HG02885 (cell line): ENCODE results near the gene PWWP2A.
"Not testable (repeated sequence)": the region's sequence is repeated elsewhere in the genome, so short reads cannot be mapped to it uniquely, and the experiment has no call there.

Experiments
- ATAC-seq: cut with Tn5 transposase; IDR thresholded peaks from one replicate; pipeline ENCODE4 v1.9.1; 2021; ENCODE audit warnings: mild to moderate bottlenecking; ENCODE audit not compliant: unreplicated experiment, poor library complexity

PWWP2A gene, protein sequence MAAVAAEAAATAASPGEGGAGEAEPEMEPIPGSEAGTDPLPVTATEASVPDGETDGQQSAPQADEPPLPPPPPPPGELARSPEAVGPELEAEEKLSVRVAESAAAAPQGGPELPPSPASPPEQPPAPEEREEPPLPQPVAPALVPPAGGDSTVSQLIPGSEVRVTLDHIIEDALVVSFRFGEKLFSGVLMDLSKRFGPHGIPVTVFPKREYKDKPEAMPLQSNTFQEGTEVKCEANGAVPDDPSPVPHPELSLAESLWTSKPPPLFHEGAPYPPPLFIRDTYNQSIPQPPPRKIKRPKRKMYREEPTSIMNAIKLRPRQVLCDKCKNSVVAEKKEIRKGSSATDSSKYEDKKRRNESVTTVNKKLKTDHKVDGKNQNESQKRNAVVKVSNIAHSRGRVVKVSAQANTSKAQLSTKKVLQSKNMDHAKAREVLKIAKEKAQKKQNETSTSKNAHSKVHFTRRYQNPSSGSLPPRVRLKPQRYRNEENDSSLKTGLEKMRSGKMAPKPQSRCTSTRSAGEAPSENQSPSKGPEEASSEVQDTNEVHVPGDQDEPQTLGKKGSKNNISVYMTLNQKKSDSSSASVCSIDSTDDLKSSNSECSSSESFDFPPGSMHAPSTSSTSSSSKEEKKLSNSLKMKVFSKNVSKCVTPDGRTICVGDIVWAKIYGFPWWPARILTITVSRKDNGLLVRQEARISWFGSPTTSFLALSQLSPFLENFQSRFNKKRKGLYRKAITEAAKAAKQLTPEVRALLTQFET

DNA sequence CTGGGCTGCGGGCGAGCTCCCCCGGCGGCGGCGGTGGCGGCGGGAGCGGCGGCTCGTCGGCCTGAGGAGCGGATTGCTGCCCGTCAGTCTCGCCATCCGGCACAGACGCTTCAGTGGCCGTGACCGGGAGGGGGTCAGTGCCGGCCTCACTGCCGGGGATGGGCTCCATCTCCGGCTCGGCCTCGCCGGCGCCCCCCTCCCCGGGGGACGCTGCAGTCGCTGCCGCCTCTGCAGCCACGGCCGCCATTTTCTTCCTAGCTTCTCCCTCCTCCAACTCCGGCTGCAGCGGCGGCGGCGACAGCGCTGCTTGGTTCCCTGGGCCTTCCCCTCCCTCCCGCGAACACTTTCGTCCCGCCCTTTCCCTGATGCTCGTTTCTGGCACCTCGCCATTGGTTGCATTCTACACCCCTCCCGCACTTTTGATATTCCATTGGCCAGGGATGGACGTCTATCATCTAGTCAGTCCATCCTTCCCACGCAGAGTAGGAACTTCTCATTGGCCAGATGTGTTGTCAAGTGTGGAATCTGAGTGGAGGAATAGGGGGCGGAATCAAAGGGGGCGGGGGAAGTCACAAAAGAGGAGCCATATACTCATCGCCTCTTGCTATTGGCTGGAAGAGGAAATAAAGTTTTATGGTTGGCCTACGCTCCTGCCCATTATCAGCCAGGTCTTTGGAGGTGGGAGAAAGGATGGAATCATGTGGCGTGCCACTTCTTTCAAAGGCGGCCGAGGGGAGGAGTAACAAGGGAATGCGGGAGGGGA, at the start of gene PWWP2A:
TSS of gene PWWP2A (minus strand) at position 309 of the 763 bp plus-strand sequence. CDS start at position 247, 62 bp downstream.
- ATAC-seq = peak; percentile 88

DNA sequence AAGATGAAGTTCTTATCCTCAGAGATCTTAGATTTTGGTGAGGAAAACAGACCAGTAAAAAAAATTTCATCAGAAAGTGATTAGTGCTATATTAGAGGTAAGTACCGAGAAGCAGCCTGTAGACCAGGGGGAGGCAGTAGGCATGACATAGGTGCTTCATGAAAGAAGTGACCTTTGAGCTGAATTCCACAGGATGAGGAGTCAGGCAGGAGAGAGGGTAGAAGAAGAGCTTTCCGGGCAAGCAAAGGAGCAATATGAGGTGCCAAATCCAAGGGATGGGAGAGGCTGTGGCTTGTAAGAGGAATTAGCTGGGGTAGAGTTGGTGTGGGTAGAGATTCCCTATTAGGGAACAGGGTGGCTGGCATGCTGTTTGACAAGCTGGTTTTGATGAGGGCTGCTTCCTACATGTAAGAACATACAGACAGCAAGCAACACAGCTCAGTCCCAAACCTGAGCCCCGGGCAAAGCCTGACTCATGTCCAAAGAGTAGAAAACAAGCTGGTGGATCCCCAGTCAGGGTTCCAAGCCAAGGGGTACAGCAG, 48.4 kb upstream of the PWWP2A start:
- no peak for ATAC-seq

DNA sequence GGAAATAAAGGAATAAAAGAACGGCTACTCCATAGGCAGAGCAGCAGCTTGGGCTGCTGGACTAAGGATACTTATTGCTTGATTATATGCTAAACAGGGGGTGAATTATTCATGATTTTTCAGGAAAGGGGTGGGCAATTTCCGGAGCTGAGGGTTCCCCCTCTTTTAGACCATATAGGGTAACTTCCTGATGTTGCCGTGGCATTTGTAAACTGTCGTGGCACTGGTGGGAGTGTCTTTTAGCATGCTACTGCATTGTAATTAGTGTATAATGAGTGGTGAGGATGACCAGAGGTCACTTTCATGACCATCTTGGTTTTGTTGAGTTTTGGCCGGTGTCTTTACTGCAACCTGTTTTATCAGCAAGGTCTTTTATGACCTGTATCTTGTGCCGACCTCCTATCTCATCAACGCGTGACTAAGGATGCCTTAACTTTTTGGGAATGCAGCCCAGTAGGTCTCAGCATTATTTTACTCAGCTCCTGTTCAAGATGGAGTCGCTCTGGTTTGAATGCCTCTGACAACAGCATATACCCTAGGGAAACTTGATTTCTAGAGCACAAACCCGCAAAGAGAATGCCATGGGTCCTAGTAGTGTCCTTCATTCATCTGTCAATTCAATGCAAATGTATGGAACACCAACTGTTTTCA, 47.8 kb upstream of the PWWP2A start:
- ATAC-seq = no peak

DNA sequence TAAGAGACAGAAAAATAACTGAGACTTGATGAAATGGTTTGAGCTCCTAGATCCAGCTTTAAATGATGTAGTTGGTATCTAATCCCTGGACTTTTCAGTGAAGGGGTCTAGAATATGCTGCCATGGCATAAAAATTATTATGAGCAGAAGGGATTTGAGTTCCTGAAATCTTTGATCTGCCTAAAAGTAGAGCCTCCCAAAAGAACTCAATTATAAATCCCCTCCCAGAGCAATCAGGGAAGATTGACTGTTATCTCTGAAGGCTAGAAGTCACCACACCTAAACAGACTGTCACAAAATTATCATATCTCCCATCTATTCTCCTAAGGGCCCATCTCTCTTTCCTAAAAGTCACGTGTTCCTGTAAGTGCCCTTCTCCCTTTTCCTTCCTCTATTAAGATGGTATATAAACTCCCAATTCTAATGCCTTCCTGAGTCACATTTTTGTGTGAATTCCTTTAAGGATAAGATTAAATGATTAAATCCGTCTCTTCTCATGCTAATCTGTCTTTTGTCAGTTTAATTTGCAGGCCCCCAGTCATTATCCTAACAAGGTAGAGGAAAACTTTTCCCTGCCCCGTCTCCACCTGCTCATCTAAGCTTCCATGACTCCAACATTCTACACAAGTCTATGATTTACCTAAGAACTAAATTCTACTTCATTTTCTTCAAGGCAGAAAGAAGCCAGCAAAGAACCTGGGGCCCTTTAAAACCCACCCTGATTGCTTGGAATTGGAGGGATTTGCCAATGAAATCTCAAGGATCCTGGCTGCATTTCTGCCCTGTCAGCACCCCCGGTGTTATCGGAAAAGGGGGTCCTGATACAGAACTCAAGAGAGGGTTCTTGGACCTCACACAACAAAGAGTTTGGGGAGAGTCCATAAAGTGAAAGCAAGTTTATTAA, 47.1 kb upstream of the PWWP2A start:
- ATAC-seq = no peak

DNA sequence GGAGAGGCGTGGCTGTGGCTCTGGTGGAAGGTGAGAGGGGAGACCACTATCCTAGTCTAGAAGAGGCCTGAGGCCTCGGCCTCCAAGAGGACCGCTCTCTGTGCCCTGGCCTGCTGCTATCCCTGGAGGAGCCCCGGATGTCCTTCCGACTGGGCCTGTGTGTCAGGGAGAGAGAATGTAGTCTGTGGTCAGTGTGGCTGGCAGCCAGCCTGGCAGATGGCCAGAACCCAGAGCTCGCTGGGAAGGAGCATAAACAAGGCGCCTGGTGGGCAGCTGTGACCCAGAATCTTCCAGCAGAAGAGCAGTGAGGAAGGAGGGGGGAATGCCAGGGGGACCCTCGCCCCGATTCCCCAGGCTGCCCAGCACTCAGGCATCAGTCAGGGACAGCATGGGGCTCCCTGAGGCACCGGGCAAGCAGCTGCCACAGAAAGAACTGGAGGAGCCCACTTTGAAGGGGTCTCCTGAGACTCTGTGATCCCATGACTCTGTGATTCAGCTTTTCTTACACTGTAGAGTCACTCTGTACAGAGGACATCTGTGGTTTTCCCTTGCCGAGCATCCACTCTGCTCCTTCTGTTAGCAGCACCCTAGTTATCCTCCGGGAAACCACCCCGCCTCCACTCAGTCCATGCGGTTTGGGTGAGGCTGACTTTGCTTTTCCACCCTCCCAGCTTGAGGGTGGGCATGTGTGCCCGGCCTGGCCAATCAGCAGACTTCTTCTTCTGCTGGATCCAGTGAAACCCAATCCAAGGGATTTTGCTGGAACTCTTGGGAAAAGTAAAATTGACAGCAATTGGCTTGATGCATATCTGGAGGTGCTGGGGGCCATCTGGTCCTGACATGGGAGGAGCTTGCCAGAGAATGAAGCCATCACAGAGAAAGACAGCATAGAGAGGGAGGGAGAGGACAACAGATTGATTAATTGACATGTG, 46.2 kb upstream of the PWWP2A start:
- ATAC-seq = no peak

DNA sequence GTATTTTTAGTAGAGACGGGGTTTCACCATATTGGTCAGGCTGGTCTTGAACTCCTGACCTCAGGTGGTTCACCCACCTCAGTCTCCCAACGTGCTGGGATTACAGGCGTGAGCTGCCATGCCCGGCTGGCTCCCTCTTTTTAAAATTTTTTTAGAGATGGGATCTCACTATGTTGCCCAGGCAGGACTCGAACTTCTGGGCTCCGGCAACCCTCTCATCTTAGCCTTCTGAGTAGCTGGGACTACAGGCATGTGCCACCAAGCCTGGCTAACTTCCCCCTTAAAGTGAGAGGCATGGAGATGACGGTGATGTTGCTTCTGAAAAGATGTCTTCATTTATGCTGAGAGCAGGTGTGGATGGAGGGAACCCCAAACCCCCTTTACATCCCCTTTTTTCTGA, 43.7 kb upstream of the PWWP2A start:
- no peak for ATAC-seq

DNA sequence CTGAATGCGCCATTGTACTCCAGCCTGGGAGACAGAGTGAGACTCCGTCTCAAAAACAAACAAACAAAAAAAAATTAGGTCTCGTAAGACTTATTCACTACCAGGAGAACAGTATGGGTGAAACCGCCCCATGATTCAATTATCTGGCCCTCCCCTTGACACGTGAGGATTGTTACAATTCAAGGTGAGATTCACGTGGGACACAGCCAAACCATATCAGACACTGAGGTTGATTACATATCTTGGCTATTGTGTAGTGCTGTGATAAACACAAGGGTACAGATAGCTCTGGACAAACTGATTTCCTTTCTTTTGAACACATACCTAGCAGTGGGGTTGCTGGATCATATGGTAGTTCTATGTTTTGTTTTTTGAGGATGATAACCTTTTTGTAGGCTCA, 42.4 kb upstream of the PWWP2A start:
- ATAC-seq = no peak

DNA sequence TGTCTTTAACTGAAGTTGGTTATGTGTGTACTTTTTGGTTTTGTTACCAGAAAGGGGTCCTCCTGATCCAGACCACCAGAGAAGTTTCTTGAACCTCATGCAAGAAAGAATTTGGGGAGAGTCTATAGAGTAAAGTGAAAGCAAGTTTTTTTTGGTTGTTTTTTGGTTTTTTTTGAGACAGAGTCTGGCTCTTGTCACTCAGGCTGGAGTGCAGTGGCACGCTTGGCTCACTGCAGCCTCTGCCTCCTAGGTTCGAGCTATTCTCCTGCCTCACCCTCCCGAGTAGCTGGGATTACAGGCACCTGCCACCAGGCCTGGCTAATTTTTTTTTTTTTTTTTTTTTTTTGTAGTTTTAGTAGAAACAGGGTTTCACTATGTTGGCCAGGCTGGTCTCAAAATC, 41.6 kb upstream of the PWWP2A start:
- not testable (repeated sequence) for ATAC-seq

DNA sequence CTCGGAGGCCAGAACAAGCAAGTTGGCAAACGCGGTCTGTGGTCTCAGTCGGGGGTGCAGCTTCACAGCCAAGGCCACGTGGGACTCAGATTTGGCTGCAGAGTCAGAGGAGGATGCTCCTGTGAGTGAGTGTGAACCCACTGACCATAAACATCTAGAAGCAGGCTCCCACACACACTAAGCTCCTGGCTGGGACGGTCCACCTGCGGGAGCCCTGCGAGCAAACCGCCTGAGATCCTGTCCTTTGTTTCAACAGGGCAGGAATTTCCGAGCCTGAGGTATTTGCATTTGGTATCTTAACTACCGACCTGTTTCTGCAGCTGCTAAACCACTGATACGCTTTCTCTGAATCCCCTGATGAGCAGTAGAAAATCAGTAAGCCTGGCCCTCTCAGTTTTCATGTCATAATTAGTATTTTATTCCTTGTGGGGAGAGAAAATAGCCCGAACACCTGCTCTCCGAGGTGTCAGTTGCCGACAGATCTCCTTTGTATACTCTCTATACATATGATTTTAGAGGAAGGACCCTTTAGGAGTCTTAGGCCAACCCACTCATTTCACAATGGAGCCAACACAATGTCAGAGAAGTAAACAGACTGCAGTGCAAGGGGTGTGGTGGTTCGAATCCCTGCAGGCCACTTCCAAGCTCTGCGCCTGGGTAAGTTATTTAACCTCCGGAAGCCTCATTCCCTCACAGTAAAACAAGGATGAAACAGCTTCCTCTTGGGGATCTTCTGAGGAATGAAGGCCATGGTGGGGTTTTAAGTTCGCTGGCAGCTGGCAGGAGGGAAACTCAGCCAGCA, 40.9 kb upstream of the PWWP2A start:
- peak; percentile 78 for ATAC-seq

DNA sequence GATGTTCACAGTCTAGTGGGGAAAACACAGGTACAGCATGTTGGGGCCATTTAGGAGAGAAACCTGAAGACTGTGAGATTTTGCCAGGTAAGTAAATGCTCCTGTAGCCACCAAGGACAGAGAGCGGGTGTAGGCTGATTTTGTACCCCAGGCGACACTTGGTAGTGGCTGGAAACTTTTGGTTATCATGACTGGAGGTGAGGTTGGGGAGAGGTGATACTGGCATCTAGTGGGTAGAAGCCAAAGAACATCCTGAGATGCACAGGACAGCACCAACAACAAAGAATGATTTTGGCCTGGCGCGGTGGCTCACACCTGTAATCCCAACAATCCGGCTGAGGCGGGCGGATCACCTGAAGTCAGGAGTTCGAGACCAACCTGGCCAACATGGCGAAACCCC, 38.8 kb upstream of the PWWP2A start:
- no peak for ATAC-seq

DNA sequence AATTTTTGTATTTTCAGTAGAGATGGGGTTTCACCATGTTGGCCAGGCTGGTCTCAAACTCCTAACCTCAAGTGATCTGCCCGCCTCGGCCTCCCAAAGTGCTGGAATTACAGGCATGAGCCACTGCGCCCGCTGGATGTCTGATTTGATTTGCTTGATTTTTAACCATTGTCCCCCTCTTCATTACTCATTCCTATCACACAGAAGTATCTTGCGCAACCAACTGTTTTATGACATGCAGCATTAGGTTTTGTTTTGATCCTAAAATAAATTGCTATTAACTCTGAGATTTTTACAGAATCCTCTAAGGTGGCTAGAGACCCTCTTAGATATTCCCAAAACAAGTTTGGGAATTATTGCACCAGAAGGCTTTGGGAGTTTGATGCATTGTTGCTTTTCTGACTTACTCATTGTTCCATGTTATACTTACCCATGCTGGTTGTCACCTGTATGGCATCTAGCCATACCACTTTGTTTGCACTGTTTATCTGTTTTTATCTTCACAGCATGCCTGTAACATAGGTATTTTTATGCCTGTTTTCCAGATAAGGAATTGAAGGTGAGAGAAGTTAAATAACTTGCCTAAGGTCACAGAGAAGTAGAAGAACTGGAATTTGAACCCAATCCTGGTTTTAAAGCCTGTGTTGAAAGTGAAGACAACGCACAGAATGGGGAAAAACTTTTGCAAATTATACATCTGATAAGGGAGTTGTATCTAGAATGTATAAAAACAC, 35.9 kb upstream of the PWWP2A start:
- ATAC-seq = no peak

DNA sequence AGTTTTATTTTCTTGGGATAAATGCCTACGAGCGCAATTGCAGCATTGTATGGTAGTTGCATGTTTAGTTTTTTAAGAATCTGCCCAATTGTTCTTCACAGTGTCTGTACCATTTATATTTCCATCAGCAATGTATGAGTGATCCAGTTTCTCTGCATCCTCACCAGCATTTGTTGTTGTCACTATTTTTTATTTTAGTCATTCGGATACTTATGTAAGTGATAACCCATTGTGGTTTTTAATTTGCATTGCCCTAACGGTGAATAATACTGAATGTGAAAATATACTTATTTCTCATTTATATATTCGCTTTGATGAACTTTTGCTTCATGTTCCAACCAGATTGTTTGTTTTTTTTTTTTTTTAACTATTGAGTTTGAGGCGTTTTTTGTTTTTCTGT, 33.7 kb upstream of the PWWP2A start:
- peak; percentile 41 for ATAC-seq

DNA sequence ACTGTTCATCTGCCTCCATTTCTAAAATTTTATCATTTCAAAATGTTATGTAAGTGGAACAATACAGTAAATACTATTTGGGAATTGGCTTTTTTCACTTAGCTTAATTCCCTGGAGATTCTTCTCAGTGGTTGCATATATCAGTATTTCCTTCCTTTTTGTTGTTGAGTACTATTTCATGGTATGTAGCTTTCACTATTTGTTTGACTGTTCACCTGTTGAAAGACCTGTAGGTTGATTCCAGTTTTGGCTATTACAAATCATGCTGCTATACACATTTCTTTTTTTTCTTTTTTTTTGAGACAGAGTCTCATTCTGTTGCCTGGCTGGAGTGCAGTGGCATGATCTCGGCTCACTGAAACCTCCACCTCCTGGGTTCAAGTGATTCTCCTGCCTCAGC, 33.0 kb upstream of the PWWP2A start:
- ATAC-seq = peak; percentile 84

DNA sequence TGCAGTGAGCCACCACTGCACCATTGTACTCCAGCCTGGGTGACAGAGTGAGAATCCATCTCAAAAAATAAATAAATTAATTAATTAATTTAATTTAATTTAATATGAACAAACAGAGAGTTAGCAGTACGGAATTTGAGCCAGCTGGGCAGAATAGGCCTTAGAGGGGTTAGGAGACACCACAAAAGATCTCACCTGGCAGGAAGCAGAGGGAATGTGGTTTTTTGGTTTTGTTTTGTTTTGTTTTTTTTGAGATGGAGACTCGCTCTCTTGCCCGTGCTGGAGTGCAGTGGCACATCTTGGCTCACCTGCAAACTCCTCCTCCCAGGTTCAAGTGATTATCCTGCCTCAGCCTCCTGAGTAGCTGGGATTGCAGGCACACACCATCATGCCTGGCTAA, 31.8 kb upstream of the PWWP2A start:
- ATAC-seq = no peak

DNA sequence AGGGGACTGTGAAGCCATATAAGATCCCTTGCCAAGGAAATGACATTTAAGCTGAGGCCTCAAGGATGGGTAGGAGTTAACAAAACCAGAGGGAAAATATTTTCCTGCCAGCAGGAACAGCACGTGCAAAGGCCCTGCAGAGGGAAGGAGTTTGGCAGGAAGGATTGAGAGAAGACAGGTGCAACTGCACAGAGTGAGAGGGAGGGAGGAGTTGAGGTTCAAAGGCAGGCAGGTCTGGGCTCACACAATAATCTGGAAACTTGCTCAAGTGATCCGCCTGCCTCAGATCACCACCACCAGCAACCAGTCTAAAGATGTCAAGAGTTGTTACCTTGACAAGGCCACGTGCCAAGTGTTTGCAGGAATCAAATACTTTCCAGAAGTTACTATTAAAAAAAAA, 31.1 kb upstream of the PWWP2A start:
- ATAC-seq = no peak

DNA sequence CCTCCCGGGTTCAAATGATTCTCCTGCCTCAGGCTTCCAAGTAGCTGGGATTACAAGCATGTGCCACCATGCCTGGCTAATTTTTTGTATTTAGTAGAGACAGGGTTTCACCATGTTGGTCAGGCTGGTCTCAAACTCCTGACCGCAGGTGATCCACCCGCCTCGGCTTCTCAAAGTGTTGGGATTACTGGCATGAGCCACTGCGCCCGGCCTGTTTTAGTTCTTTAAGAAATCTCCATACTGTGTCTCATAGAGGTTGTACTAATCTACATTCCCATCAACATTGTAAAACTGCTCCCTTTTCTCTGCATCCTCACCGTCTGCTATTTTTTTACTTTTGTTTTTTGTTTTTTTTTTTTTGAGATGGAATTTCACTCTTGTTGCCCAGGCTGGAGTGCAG, 25.2 kb upstream of the PWWP2A start:
- not testable (repeated sequence) for ATAC-seq

DNA sequence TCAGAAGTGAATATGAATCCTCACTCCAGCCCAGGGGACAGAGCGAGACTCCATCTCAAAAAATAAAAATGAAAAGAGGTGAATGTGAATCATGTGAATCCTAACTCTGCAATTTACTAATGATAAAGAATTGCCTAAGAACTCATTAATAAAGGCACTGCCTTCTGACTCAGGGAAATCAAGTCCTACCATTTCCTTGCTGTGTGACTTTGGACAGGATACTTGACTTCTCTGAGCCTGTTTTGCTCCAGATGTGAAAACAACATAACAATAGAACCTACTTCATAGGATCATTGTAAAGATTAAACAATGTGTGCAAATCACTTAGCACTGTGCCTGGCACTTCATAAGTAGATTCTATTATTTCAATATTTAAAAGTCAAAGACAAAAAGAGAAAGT, 15.1 kb upstream of the PWWP2A start:
- no peak for ATAC-seq
